ENCODE results near the gene UBE2O.

Gene UBE2O

GRCh38 chr17:76469991-76470739 lies 17.2 kb upstream of the UBE2O start:
- no peak overlapping the region for H3K4me3 ChIP-seq (ENCODE audit: low read length)
- no peak for DNase-seq (ENCODE audit: low read depth, low spot score)

GRCh38 chr17:76469076-76469990 lies 16.4 kb upstream of the UBE2O start:
- DNase-seq (ENCODE audit: low read depth, low spot score) = no peak
- no peak overlapping the region for H3K4me3 ChIP-seq (ENCODE audit: low read length)

- H3K4me3 ChIP-seq (ENCODE audit: low read length) = no peak overlapping the region
- no peak for DNase-seq (ENCODE audit: low read depth, low spot score)
Measured at GRCh38 chr17:76468634-76469010, 15.7 kb upstream of the UBE2O start.

DNA sequence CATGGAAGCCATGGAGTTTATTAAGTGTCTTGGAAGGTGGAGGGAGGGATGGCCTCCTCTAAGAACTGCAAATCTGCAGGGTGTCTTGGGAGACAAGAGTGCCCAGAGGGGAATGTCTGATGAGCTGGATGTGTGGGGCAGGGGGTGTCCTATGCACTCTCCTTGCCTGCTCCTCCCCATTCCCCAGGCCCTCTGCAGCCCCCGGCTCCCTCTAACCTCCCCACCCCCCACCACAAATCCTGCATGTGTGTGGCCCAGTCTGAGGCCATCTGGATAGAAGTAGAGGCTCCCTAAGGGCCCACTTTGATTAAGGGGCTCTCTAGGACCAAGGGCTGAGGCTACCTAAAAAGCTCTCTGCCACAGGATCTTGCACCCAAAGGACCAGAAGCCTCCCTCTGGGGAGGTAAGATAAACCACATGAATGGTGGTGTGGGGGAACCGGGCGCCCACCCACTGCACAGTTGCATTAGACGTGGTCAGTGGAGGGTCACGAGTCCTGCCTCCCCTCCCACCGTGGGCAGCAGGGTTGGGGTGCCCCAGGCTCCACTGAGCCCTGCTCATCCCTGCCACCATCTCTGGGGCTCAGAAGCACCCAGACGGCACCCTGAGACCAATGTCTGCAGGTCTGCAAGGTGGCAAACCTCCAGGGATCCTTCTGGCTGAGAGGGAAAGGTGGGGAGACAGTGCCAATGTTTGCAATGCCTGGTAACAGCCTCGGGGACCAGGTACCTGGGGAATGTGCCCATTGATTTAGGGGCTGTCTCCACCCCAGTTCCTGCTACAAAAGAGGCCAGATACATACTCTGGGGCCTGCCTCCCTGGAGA lies 15.1 kb upstream of the UBE2O start:
- no peak overlapping the region for H3K4me3 ChIP-seq (ENCODE audit: low read length)
- DNase-seq (ENCODE audit: low read depth, low spot score) = no peak

- no peak within 1 kb of the TSS for H3K4me3 ChIP-seq (ENCODE audit: low read length)
- DNase-seq (ENCODE audit: low read depth, low spot score) = no peak
Measured at GRCh38 chr17:76467366-76467765, 14.4 kb upstream of the UBE2O start, which contains the start of gene AANAT. AANAT (plus strand) TSS chr17:76467603; CDS start chr17:76468747, 1,144 bp downstream.

DNA sequence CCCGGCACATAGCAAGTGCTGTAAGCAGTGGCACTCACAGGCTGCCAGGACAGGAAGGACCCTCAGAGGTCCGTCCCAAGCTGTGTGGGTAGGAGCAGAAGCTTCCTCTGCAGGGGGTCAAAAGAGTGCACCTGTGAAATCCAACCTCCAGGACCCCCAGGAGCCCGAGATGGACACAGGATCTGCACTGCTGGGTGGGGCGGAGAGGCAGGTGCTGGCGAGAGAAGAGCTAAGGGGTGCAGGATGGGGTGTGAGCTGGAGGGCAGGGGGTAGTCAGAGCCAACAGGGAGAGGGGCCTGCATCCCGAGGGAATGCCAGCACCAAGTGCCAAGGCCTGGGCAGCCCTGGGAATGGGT lies 13.8 kb upstream of the UBE2O start:
- no peak for DNase-seq (ENCODE audit: low read depth, low spot score)
- no peak overlapping the region for H3K4me3 ChIP-seq (ENCODE audit: low read length)

DNA sequence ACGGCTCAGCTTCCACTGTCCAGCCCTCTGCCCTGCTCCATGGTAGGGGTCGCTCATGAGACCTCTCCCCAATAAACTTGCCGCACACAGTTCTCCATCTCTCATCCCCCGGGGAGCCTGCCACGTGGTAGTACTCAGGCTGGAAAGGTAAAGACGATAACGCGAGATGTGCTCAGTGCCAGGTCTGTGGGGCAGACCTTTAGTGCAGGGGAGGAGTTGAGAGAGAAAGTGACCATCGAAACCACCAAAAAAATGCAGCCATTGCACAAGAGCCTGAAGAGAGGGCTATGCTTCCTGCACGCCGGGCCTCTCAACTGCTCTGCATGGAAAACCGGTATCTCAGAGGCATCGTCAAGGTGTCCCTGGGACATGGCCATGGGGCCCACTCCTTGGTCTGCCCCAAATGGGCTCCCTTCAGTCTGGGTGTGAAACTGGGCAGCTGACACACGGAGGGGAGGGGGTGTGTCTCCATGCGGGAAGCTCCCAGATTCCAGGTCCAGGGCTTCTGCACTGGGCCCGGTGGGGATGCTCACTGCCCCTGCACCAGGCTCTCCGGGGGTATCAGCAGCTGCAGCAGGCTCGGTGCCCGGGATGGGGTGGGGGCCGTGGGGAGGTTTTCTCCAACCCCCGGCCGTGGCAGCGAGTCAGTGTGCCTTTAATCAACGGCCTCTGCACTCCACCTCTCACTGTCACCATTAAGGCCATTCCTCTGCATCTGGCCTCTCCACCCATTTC lies 9.8 kb upstream of the UBE2O start:
- DNase-seq (ENCODE audit: low read depth, low spot score) = no peak
- H3K4me3 ChIP-seq (ENCODE audit: low read length) = no peak overlapping the region

- DNase-seq (ENCODE audit: low read depth, low spot score) = no peak
- no peak overlapping the region for H3K4me3 ChIP-seq (ENCODE audit: low read length)
Measured at GRCh38 chr17:76461765-76462555, 9.0 kb upstream of the UBE2O start.

GRCh38 chr17:76459674-76460073 lies 6.7 kb upstream of the UBE2O start:
- no peak overlapping the region for H3K4me3 ChIP-seq (ENCODE audit: low read length)
- no peak for DNase-seq (ENCODE audit: low read depth, low spot score)

GRCh38 chr17:76458580-76459490 lies 5.9 kb upstream of the UBE2O start:
- no peak for DNase-seq (ENCODE audit: low read depth, low spot score)

DNA sequence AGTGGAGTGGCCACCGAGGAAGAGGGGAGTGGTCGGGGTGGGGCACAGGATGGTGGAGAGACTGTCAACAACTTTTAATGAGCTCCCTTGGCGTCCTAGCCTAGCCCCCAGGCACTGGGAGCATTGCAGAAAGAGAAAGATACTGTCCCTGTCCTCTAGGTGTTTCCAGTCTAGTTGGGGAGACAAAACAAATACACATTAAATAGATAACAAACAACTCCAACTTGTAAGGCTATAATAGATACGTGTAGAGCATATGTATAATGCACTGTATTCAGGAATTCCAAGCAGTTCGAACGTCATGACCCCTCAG lies 435 bp upstream of the UBE2O start:
- no peak overlapping the region; the same call in 1 of the 2 replicates for H3K4me3 ChIP-seq (ENCODE audit: low read length)
- no peak for DNase-seq (ENCODE audit: low read depth, low spot score)

More at GRCh38 chr17:76458580-76459490, 5.9 kb upstream of the UBE2O start:
- no peak overlapping the region for H3K4me3 ChIP-seq (ENCODE audit: low read length)

DNA sequence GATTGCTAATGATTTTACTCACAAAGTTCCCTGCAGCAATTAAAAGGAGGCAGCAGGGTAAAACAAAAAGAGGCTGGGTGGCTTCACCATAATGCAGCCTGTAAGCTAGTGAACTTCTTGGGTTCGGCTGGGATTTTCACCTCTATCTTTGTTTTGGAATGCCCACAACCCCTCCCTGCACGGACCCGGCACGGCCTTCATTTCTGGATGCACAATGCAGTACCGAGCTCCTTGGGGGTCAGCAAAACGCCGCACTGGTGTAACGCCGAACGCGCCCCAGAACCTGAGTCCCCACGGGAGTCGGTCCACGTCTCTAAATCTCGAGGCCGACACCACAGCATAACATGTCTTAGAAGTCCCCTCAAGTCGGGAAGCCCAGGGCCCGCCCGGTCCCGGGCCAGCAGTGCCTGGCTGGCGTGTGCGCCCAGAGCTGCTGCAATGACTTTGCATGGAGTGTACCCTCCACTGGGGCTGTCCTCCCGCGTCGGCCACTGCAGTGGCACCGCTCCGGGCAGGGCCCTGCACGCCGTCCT lies 759 bp downstream of the UBE2O start:
- peak overlapping the region; percentile 75 for H3K4me3 ChIP-seq (ENCODE audit: low read length)
- DNase-seq (ENCODE audit: low read depth, low spot score) = no peak

DNA sequence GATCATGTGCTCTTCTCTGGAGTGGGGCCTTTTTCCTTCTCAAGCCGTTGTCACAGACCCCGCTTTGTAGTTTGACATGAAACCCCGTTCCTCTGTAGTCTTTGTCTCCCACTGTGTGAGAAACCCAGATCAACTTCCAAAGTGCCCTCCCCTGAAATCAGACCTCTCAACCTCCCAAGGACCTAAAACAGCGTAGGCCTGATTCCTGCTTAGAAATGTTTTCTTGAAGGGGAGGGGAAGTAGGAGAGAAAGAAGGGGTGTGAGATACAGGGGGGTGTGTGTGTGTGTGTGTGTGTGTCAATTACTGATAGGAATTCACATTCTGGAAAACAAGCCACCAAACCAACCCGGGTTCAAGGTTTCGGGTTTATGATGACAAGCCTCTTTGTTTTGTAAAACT lies 1.4 kb downstream of the UBE2O start:
- no peak for DNase-seq (ENCODE audit: low read depth, low spot score)
- peak overlapping the region; percentile 75 for H3K4me3 ChIP-seq (ENCODE audit: low read length)

DNA sequence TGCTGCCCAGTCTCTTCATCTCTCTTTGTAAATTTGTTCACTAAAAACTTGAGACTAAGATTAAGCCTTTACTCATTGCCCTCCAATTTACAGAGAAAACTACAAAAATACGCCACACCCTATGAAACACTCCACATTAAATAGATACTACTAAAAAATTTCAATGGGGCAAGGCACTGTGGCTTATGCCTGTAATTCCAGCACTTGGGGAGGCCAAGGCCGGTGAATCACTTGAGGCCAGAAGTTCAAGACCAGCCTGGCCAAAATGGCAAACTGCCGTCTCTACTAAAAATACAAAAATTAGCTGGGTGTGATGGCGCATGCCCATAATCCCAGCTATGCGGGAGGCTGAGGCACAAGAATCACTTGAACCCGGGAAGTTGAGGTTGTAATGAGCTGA lies 3.8 kb downstream of the UBE2O start:
- DNase-seq (ENCODE audit: low read depth, low spot score) = no peak
- H3K4me3 ChIP-seq (ENCODE audit: low read length) = no peak overlapping the region

- no peak for DNase-seq (ENCODE audit: low read depth, low spot score)
- no peak overlapping the region for H3K4me3 ChIP-seq (ENCODE audit: low read length)
Measured at GRCh38 chr17:76447931-76448652, 4.9 kb downstream of the UBE2O start.

- no peak for DNase-seq (ENCODE audit: low read depth, low spot score)
- no peak overlapping the region for H3K4me3 ChIP-seq (ENCODE audit: low read length)
Measured at GRCh38 chr17:76446449-76447231, 6.3 kb downstream of the UBE2O start.

All from Jurkat, Clone E6-1 (cell line).